H1 (cell line): ENCODE data around the gene SMOC2. TPM values are rescaled to one million over a fixed set of nuclear protein-coding genes. Genes with fewer than 3 reads are reported as not detected.

ENCODE experiments used
- ASH2L ChIP-seq: fragments of 200-600, 300-600 bp; sonication (generic); IDR thresholded peaks from one replicate; pipeline ENCODE4 v1.7.1; 2017; ENCODE audit warnings: low read length
- CBX5 ChIP-seq: fragments of 300-800, 300-1000 bp; sonication (generic); IDR thresholded peaks from 2 replicates; pipeline ENCODE4 v1.7.1; 2016; ENCODE audit warnings: antibody characterized with exemption, low read length, low read depth
- CTBP2 ChIP-seq: IDR thresholded peaks from 2 replicates; pipeline ENCODE4 v1.7.0; 2011; ENCODE audit warnings: borderline replicate concordance, mild to moderate bottlenecking, moderate library complexity, mixed read lengths, low read length; ENCODE audit not compliant: insufficient read depth, insufficient read length
- KDM1A ChIP-seq: fragments of 200-600, 300-600 bp; sonication (generic); IDR thresholded peaks from 2 replicates; pipeline ENCODE4 v1.7.1; 2016; ENCODE audit warnings: mild to moderate bottlenecking, low read length, borderline replicate concordance
- SAP30 ChIP-seq: fragments of 300-600 bp; sonication (generic); IDR thresholded peaks from 2 replicates; pipeline ENCODE4 v1.7.1; 2012; ENCODE audit warnings: low read length, moderate library complexity, mild to moderate bottlenecking, inconsistent platforms; ENCODE audit not compliant: insufficient read depth, insufficient replicate concordance
- SIN3A ChIP-seq, 2 experiments: IDR thresholded peaks in 1 of 2; conservative IDR thresholded peaks in 1 of 2; 2 replicates each; pipeline ENCODE4 v1.6.1; 2011 to 2012; ENCODE audit warnings: low read length in 2 of 2, improper control_type of control experiment in 1 of 2, low read depth in 1 of 2, mild to moderate bottlenecking in 1 of 2
- SP2 ChIP-seq: IDR thresholded peaks from 2 replicates; pipeline ENCODE4 v1.6.1; 2012; ENCODE audit warnings: mild to moderate bottlenecking, low read length, inconsistent platforms
- polyA plus RNA-seq, 7 experiments: library from polyadenylated mRNA; depleted of rRNA in 3 of 7; stranded (reverse) in 5 of 7; unstranded in 2 of 7; fragments of >200 nt in 5 of 7; fragments of 200-250 nt in 2 of 7; gene quantifications; 1 replicate in 5 of 7; 2 replicates in 1 of 7; 4 replicates in 1 of 7; pipeline versions ENCODE4 v1.2.1 to v1.2.3, GENCODE V29; 2011 to 2013; ENCODE audit warnings: missing spikeins in 2 of 7, mixed read lengths in 2 of 7
- total RNA-seq: library from RNA; stranded (reverse); fragmentation: NEBNext Ultra II Directional; extraction: Animal tissue kit (Norgen Biotek cat#: 25700); gene quantifications from 2 replicates; pipeline ENCODE4 v1.2.1, GENCODE V29; 2021
- TF ChIP-seq, protein P1 (sequence below): fragments of 300-600 bp; sonication (generic); IDR thresholded peaks from 2 replicates; pipeline ENCODE4 v1.7.1; 2012; ENCODE audit warnings: low read length, moderate library complexity, mild to moderate bottlenecking, inconsistent platforms; ENCODE audit not compliant: insufficient replicate concordance

Gene SMOC2
- total and polyA plus RNA-seq, 2 of the 8 experiments (the other 6 are each of a cell fraction or from before 2014, with no cell fraction given), result 7.7 to 8.5 TPM

DNA sequence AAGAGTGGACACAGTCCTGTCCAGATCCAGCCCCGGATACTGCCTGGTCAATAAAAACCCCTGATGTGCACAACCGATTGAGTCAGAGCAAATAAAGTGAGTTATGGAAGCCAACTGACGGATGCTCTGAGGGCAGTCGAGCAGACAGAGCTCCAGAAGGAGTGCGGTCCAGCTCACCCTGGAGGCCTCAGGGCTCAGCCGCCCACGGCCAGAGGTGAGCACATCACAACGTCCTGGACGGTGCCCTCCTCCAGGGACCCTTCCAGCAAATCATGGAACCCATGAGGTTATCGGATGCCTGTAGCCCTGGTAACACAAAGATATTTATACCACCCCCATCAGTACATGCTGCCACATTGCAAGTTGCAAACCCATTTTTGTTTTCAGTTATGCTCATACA, 44.0 kb upstream of the SMOC2 start (continued):
- TF ChIP-seq, protein P1, sequence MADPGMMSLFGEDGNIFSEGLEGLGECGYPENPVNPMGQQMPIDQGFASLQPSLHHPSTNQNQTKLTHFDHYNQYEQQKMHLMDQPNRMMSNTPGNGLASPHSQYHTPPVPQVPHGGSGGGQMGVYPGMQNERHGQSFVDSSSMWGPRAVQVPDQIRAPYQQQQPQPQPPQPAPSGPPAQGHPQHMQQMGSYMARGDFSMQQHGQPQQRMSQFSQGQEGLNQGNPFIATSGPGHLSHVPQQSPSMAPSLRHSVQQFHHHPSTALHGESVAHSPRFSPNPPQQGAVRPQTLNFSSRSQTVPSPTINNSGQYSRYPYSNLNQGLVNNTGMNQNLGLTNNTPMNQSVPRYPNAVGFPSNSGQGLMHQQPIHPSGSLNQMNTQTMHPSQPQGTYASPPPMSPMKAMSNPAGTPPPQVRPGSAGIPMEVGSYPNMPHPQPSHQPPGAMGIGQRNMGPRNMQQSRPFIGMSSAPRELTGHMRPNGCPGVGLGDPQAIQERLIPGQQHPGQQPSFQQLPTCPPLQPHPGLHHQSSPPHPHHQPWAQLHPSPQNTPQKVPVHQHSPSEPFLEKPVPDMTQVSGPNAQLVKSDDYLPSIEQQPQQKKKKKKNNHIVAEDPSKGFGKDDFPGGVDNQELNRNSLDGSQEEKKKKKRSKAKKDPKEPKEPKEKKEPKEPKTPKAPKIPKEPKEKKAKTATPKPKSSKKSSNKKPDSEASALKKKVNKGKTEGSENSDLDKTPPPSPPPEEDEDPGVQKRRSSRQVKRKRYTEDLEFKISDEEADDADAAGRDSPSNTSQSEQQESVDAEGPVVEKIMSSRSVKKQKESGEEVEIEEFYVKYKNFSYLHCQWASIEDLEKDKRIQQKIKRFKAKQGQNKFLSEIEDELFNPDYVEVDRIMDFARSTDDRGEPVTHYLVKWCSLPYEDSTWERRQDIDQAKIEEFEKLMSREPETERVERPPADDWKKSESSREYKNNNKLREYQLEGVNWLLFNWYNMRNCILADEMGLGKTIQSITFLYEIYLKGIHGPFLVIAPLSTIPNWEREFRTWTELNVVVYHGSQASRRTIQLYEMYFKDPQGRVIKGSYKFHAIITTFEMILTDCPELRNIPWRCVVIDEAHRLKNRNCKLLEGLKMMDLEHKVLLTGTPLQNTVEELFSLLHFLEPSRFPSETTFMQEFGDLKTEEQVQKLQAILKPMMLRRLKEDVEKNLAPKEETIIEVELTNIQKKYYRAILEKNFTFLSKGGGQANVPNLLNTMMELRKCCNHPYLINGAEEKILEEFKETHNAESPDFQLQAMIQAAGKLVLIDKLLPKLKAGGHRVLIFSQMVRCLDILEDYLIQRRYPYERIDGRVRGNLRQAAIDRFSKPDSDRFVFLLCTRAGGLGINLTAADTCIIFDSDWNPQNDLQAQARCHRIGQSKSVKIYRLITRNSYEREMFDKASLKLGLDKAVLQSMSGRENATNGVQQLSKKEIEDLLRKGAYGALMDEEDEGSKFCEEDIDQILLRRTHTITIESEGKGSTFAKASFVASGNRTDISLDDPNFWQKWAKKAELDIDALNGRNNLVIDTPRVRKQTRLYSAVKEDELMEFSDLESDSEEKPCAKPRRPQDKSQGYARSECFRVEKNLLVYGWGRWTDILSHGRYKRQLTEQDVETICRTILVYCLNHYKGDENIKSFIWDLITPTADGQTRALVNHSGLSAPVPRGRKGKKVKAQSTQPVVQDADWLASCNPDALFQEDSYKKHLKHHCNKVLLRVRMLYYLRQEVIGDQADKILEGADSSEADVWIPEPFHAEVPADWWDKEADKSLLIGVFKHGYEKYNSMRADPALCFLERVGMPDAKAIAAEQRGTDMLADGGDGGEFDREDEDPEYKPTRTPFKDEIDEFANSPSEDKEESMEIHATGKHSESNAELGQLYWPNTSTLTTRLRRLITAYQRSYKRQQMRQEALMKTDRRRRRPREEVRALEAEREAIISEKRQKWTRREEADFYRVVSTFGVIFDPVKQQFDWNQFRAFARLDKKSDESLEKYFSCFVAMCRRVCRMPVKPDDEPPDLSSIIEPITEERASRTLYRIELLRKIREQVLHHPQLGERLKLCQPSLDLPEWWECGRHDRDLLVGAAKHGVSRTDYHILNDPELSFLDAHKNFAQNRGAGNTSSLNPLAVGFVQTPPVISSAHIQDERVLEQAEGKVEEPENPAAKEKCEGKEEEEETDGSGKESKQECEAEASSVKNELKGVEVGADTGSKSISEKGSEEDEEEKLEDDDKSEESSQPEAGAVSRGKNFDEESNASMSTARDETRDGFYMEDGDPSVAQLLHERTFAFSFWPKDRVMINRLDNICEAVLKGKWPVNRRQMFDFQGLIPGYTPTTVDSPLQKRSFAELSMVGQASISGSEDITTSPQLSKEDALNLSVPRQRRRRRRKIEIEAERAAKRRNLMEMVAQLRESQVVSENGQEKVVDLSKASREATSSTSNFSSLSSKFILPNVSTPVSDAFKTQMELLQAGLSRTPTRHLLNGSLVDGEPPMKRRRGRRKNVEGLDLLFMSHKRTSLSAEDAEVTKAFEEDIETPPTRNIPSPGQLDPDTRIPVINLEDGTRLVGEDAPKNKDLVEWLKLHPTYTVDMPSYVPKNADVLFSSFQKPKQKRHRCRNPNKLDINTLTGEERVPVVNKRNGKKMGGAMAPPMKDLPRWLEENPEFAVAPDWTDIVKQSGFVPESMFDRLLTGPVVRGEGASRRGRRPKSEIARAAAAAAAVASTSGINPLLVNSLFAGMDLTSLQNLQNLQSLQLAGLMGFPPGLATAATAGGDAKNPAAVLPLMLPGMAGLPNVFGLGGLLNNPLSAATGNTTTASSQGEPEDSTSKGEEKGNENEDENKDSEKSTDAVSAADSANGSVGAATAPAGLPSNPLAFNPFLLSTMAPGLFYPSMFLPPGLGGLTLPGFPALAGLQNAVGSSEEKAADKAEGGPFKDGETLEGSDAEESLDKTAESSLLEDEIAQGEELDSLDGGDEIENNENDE, result no peak
- TF ChIP-seq SP2 (no peak), ASH2L (no peak), SIN3A (conservative IDR thresholded peaks at IDR 0.05 in 1 of 2, IDR thresholded peaks at IDR 0.05 in 1 of 2; ENCODE audit: low read depth in 1 of 2, low read length in 2 of 2) (no peak), KDM1A (no peak), SAP30 (no peak), CBX5 (no peak), CTBP2 (no peak)
